ENCODE results near the gene LMO4. TPM values are rescaled to one million over a fixed set of nuclear protein-coding genes. Genes with fewer than 3 reads are reported as not detected.

Gene LMO4
- 52.1 and 56.2 TPM in 2 replicates for total RNA-seq

GRCh38 chr1:87328272-87329050 is at the start of gene LMO4:
Gene LMO4, plus strand, starts transcription at chr1:87328880. Its CDS starts 3,136 bp downstream, at chr1:87332016.

Measured in myometrial cell (primary cell).